A549 (cell line): ENCODE measurements around the gene CALHM1.

Experiments used
- CBX2 ChIP-seq: fragments of 200-600 bp; sonication (generic); IDR thresholded peaks from 2 replicates; pipeline ENCODE4 v1.6.1; 2016; ENCODE audit warnings: low read depth, mild to moderate bottlenecking, borderline replicate concordance
- CTCF ChIP-seq: fragments of >200 bp; sonication (Bioruptor Twin); formaldehyde crosslinking; IDR thresholded peaks from 3 replicates; pipeline ENCODE4 v1.5.1; 2016
- ELK1 ChIP-seq: fragments of 150-350 bp; IDR thresholded peaks from 2 replicates; pipeline ENCODE4 v1.6.1; 2014; ENCODE audit warnings: low read depth, mild to moderate bottlenecking, low read length
- GATA3 ChIP-seq: IDR thresholded peaks from 2 replicates; pipeline ENCODE4 v1.6.1; 2012; ENCODE audit warnings: borderline replicate concordance
- POLR2A ChIP-seq: IDR thresholded peaks from 2 replicates; pipeline ENCODE4 v1.6.1; 2012; ENCODE audit warnings: mild to moderate bottlenecking, low read length
- RAD21 ChIP-seq, 2 experiments: fragments of >200 bp in 1 of 2; sonication (Bioruptor Twin) in 1 of 2; formaldehyde crosslinking in 1 of 2; IDR thresholded peaks in 1 of 2; conservative IDR thresholded peaks in 1 of 2; 2 replicates in 1 of 2; 3 replicates in 1 of 2; pipeline ENCODE4 v1.6.1; 2012 to 2018; ENCODE audit warnings: inconsistent platforms in 1 of 2
- REST ChIP-seq: fragments of 200-600 bp; sonication (generic); IDR thresholded peaks from 2 replicates; pipeline ENCODE4 v1.6.1; 2016; ENCODE audit warnings: antibody characterized with exemption, mild to moderate bottlenecking, moderate library complexity

- TF ChIP-seq REST (no peak), CTCF (no peak), RAD21 (conservative IDR thresholded peaks at IDR 0.05 in 1 of 2, IDR thresholded peaks at IDR 0.05 in 1 of 2) (no peak), CBX2 (no peak), ELK1 (no peak), GATA3 (no peak), POLR2A (no peak)
Measured at GRCh38 chr10:103427866-103428265, 30.8 kb downstream of the CALHM1 start.
